GM12878 (cell line): ENCODE data around the gene RRM2. TPM values are rescaled to one million over a fixed set of nuclear protein-coding genes. Genes with fewer than 3 reads are reported as not detected.

Source experiments
- ATAC-seq: fragments of 200-7000 bp; cut with Tn5 transposase; 3 replicates; pipeline ENCODE4 v1.9.1; 2020; ENCODE audit warnings: mild to moderate bottlenecking, moderate library complexity
- BruUV-seq: library from RNA; stranded (reverse); fragments of 400-500 nt; replicated peaks from 2 replicates; lab custom pipeline; 2021; lab: Mats Ljungman, UMichigan
- CTCF ChIA-PET: fragments of 300-600 bp; sonication (Branson Sonifier 250); formaldehyde crosslinking; extraction: SDS; loops from one replicate; lab custom pipeline; 2021; ENCODE audit warnings: inconsistent platforms; lab: Yijun Ruan, JAX
- POLR2A ChIA-PET: fragments of 350-600 bp; formaldehyde crosslinking; extraction: SDS; loops from one replicate; lab custom pipeline; 2021; ENCODE audit warnings: inconsistent platforms; lab: Charles Lee
- RAD21 ChIA-PET: fragments of 300-600 bp; sonication (Branson Sonifier 250); formaldehyde crosslinking; loops from one replicate; lab custom pipeline; 2023; ENCODE audit warnings: antibody characterized with exemption; ENCODE audit not compliant: unreplicated experiment; lab: Charles Lee
- SMC1A ChIA-PET: fragments of 300-600 bp; sonication (Branson Sonifier 250); formaldehyde crosslinking; loops from one replicate; lab custom pipeline; 2023; ENCODE audit not compliant: unreplicated experiment, uncharacterized antibody; lab: Charles Lee
- DNase-seq: peaks from one replicate; pipeline ENCODE4 v3.0.0-alpha.2; 2011; ENCODE audit warnings: low read depth, low spot score
- FAIRE-seq: peaks from 3 replicates; lab custom pipeline; 2011; peaks lifted over from hg19 to GRCh38; lab: Jason Lieb, UNC
- H2AFZ ChIP-seq: 2 replicates; pipeline ENCODE4 v1.6.0; 2011; ENCODE audit warnings: low read depth, low read length, control low read depth; ENCODE audit not compliant: control insufficient read depth
- H3K27ac ChIP-seq: 2 replicates; pipeline ENCODE4 v1.5.1; 2011; ENCODE audit warnings: control low read depth; ENCODE audit not compliant: control insufficient read depth, insufficient read depth
- H3K27me3 ChIP-seq, 2 experiments: replicated peaks in 1 of 2; 2 replicates each; pipeline versions ENCODE4 v1.6.0 to v1.6.1; 2011; ENCODE audit warnings: low read length in 1 of 2; ENCODE audit not compliant: control insufficient read depth in 2 of 2, insufficient read depth in 2 of 2
- H3K36me3 ChIP-seq, 2 experiments: 2 replicates each; pipeline ENCODE4 v1.5.1; 2011; ENCODE audit warnings: low read length in 1 of 2; ENCODE audit not compliant: control insufficient read depth in 2 of 2, insufficient read depth in 2 of 2
- H3K4me1 ChIP-seq: 2 replicates; pipeline ENCODE4 v1.6.1; 2011; ENCODE audit warnings: mild to moderate bottlenecking, low read length, moderate library complexity, mixed read lengths; ENCODE audit not compliant: control insufficient read depth, insufficient read depth
- H3K4me2 ChIP-seq: 2 replicates; pipeline ENCODE4 v1.6.0; 2011; ENCODE audit warnings: control low read depth; ENCODE audit not compliant: control insufficient read depth, insufficient read depth
- H3K4me3 ChIP-seq: fragments of 200-600 bp; sonication (generic); 2 replicates; pipeline ENCODE4 v1.5.1; 2016
- H3K79me2 ChIP-seq: 2 replicates; pipeline ENCODE4 v1.6.0; 2011; ENCODE audit warnings: low read length; ENCODE audit not compliant: control insufficient read depth, insufficient read depth
- H3K9ac ChIP-seq: 2 replicates; pipeline ENCODE4 v1.8.0; 2011; ENCODE audit warnings: low read length, control low read depth, mixed read lengths; ENCODE audit not compliant: control insufficient read depth, insufficient read depth
- H3K9me3 ChIP-seq: replicated peaks from 3 replicates; pipeline ENCODE4 v1.5.1; 2011; ENCODE audit warnings: mild to moderate bottlenecking, low read length; ENCODE audit not compliant: control insufficient read depth, insufficient read depth
- H4K20me1 ChIP-seq: 2 replicates; pipeline ENCODE4 v1.6.0; 2011; ENCODE audit not compliant: control insufficient read depth, insufficient read depth
- GABPA ChIP-seq: IDR thresholded peaks from 2 replicates; pipeline ENCODE4 v1.6.1; 2014; ENCODE audit warnings: antibody characterized with exemption, low read depth, mild to moderate bottlenecking, inconsistent platforms
- GATAD2B ChIP-seq: fragments of 450-650 bp; conservative IDR thresholded peaks from 2 replicates; pipeline ENCODE4 v1.6.1; 2017; ENCODE audit warnings: low read depth, mild to moderate bottlenecking, moderate library complexity
- NR2C1 ChIP-seq: fragments of 450-650 bp; IDR thresholded peaks from 2 replicates; pipeline ENCODE4 v1.6.1; 2017; ENCODE audit warnings: antibody characterized with exemption, mild to moderate bottlenecking, moderate library complexity
- RAD51 ChIP-seq: fragments of 450-650 bp; IDR thresholded peaks from 2 replicates; pipeline ENCODE4 v1.6.1; 2016; ENCODE audit warnings: moderate library complexity, mild to moderate bottlenecking, inconsistent platforms
- WGBS: methylation state at CpG from one replicate; pipeline ENCODE4 v1.1.6; 2016; ENCODE audit warnings: low lambda C conversion rate; ENCODE audit not compliant: insufficient replicate concordance, insufficient coverage; ENCODE audit errors: missing lambda C conversion rate; 5-methylcytosine and 5-hydroxymethylcytosine counted together
- in situ Hi-C: fragments of 300-500 bp; cut with MboI; formaldehyde crosslinking; loops from 9 replicates; pipeline ENCODE4 v1.14.3; 2018; ENCODE audit warnings: mixed read lengths
- intact Hi-C: fragments of 100-400 bp; cut with micrococcal nuclease; formaldehyde crosslinking; loops from one replicate; pipeline ENCODE4 v1.14.2; 2022; ENCODE audit not compliant: unreplicated experiment
- polyA plus RNA-seq, 11 experiments: library from polyadenylated mRNA; depleted of rRNA in 4 of 11; unstranded in 6 of 11; stranded (reverse) in 5 of 11; fragments of >200 nt; fragmentation: Nextera tagmentation in 4 of 11; fragmentation: Illumina TruSeq in 1 of 11; extraction: Ambion mirVana in 4 of 11; extraction: Trizol in 1 of 11; gene quantifications; 1 replicate in 1 of 11; 2 replicates in 10 of 11; pipeline versions ENCODE4 v1.2.1 to v1.2.3, GENCODE V29; 2011 to 2016; ENCODE audit warnings: inconsistent platforms in 2 of 11, missing spikeins in 2 of 11, low read depth in 1 of 11
- total RNA-seq, 4 experiments: library from RNA; depleted of rRNA in 3 of 4; stranded (reverse); fragments of >200 nt in 3 of 4; fragmentation: Illumina TruSeq in 1 of 4; extraction: Trizol in 1 of 4; gene quantifications; 2 replicates each; pipeline versions ENCODE4 v1.2.1 to v1.2.3, GENCODE V29; 2013 to 2021
- TF ChIP-seq, protein P1 (sequence below): fragments of 450-650 bp; IDR thresholded peaks from 2 replicates; pipeline ENCODE4 v1.6.1; 2017; ENCODE audit warnings: mild to moderate bottlenecking, moderate library complexity
- TF ChIP-seq, protein P2 (sequence below): IDR thresholded peaks from 2 replicates; pipeline ENCODE4 v1.6.1; 2012; ENCODE audit warnings: low read length, inconsistent platforms

The RRM2 gene
- total and polyA plus RNA-seq, 10 of the 15 experiments (the other 5 are each of a cell fraction or from before 2014, with no cell fraction given), result 54.4 to 771 (median 159) TPM

GRCh38 chr2:10080536-10081304 is 41.8 kb upstream of the RRM2 start (continued):
- TF ChIP-seq, protein P1, sequence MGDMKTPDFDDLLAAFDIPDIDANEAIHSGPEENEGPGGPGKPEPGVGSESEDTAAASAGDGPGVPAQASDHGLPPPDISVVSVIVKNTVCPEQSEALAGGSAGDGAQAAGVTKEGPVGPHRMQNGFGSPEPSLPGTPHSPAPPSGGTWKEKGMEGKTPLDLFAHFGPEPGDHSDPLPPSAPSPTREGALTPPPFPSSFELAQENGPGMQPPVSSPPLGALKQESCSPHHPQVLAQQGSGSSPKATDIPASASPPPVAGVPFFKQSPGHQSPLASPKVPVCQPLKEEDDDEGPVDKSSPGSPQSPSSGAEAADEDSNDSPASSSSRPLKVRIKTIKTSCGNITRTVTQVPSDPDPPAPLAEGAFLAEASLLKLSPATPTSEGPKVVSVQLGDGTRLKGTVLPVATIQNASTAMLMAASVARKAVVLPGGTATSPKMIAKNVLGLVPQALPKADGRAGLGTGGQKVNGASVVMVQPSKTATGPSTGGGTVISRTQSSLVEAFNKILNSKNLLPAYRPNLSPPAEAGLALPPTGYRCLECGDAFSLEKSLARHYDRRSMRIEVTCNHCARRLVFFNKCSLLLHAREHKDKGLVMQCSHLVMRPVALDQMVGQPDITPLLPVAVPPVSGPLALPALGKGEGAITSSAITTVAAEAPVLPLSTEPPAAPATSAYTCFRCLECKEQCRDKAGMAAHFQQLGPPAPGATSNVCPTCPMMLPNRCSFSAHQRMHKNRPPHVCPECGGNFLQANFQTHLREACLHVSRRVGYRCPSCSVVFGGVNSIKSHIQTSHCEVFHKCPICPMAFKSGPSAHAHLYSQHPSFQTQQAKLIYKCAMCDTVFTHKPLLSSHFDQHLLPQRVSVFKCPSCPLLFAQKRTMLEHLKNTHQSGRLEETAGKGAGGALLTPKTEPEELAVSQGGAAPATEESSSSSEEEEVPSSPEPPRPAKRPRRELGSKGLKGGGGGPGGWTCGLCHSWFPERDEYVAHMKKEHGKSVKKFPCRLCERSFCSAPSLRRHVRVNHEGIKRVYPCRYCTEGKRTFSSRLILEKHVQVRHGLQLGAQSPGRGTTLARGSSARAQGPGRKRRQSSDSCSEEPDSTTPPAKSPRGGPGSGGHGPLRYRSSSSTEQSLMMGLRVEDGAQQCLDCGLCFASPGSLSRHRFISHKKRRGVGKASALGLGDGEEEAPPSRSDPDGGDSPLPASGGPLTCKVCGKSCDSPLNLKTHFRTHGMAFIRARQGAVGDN, result no peak

DNA sequence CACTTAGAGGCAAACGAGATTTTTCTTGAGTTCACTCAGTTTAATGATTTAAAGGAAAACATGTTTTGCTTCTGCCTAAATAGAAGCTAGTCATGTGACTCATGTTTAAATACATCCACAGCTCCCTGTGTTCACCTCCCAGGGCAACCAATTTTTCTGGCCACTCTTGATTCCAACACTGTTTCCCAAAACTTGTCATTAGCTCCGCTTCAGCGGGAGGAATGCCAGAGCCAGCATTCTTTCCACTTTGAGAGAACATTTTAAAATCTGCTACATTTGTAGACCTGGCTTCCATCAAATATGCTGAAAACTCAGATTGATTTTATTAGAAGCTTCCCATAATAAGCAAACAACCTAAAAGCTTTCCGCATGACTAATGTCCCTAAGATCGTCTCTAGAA is 39.5 kb upstream of the RRM2 start:
- H3K4me3 ChIP-seq, result no peak overlapping the region
- FAIRE-seq (no peak), DNase-seq (no peak), ATAC-seq (no peak)
- 21% methylated on average over 5 of the region's 5 CpGs for WGBS
- peak overlapping the region; percentile 36 for H3K4me2 ChIP-seq
- in situ Hi-C loops (no loop called here), intact Hi-C loops (loop anchor here (1.0 to 2.0 kb wide), 2 partner anchors 8 to 38 kb away; no protein-coding TSS in a partner anchor)
- no peak overlapping the region for H2AFZ ChIP-seq
- ChIA-PET SMC1A (interaction anchor here (0.6 to 3.8 kb wide), 13 partner anchors 8 to 365 kb away, joined by 3 to 41 read pairs (median 5); partner anchors contain the start of gene ODC1), POLR2A (interaction anchor here (0.9 to 5.8 kb wide), 9 partner anchors 8 to 365 kb away, joined by 3 to 73 read pairs (median 5); partner anchors contain the start of gene ODC1), CTCF (interaction anchor here (0.6 to 31.8 kb wide), 9 partner anchors 6 to 352 kb away, joined by 3 to 983 read pairs (median 8); partner anchors contain the start of gene CYS1), RAD21 (interaction anchor here (0.6 to 5.7 kb wide), 7 partner anchors 9 to 362 kb away, joined by 3 to 41 read pairs (median 13); no protein-coding TSS in a partner anchor)
- H3K79me2 ChIP-seq, result no peaks in the 10 kb centered on the region; the same call in 1 of the 2 replicates
- no peaks in the 10 kb centered on the region for H4K20me1 ChIP-seq
- H3K27me3 ChIP-seq, result no peaks in the 10 kb centered on the region
- H3K4me1 ChIP-seq, result peaks cover 29% of the 10 kb centered on the region
- no peaks in the 10 kb centered on the region for H3K9me3 ChIP-seq
- H3K27ac ChIP-seq, result peak overlapping the region; percentile 30; the same call in 1 of the 2 replicates
- BruUV-seq, result no TSS peak
- H3K9ac ChIP-seq, result no peak overlapping the region
- TF ChIP-seq, protein P2, sequence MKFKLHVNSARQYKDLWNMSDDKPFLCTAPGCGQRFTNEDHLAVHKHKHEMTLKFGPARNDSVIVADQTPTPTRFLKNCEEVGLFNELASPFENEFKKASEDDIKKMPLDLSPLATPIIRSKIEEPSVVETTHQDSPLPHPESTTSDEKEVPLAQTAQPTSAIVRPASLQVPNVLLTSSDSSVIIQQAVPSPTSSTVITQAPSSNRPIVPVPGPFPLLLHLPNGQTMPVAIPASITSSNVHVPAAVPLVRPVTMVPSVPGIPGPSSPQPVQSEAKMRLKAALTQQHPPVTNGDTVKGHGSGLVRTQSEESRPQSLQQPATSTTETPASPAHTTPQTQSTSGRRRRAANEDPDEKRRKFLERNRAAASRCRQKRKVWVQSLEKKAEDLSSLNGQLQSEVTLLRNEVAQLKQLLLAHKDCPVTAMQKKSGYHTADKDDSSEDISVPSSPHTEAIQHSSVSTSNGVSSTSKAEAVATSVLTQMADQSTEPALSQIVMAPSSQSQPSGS, result no peak
- TF ChIP-seq GABPA (0 out of 2 replicates have a peak, but pooled peaks have one; percentile 0), GATAD2B (0 out of 2 replicates have a peak, but pooled peaks have one; percentile 8), NR2C1 (no peak), RAD51 (peak; percentile 81; the same call in 1 of the 2 replicates)
- no peaks in the 10 kb centered on the region for H3K36me3 ChIP-seq
